HG03060 (cell line): ENCODE data around the gene FCGR3B.
"Not testable (repeated sequence)": the region's sequence is repeated elsewhere in the genome, so short reads cannot be mapped to it uniquely, and the experiment has no call there.

Source experiments
- ATAC-seq: cut with Tn5 transposase; IDR thresholded peaks from one replicate; pipeline ENCODE4 v1.9.1; 2021; ENCODE audit warnings: low read depth, moderate number of reproducible peaks; ENCODE audit not compliant: unreplicated experiment

The FCGR3B gene

GRCh38 chr1:161631076-161631475 is at the start of gene FCGR3B:
Gene FCGR3B, minus strand, starts transcription at chr1:161631176. Its CDS starts 82 bp downstream, at chr1:161631094.
- ATAC-seq, result no peak

DNA sequence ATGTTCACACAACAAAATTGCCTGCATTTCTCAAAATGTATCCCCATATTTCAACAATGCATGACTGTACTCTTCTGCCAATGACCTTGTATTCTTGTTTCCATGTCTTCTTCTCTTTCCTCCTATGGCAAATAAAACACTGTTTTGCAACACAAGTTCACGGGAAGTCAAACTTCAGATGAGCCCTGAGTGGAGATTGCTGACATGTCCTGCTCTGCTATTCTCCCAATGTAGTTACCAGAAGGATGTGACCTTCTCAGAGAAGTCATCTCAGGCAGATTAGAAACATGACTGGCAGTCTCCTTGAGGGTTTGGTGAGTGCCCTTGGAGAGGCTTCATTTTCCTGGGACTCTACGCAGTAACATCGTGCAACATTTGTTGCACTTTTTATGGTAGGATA is 47.5 kb upstream of the FCGR3B start:
- no peak for ATAC-seq

DNA sequence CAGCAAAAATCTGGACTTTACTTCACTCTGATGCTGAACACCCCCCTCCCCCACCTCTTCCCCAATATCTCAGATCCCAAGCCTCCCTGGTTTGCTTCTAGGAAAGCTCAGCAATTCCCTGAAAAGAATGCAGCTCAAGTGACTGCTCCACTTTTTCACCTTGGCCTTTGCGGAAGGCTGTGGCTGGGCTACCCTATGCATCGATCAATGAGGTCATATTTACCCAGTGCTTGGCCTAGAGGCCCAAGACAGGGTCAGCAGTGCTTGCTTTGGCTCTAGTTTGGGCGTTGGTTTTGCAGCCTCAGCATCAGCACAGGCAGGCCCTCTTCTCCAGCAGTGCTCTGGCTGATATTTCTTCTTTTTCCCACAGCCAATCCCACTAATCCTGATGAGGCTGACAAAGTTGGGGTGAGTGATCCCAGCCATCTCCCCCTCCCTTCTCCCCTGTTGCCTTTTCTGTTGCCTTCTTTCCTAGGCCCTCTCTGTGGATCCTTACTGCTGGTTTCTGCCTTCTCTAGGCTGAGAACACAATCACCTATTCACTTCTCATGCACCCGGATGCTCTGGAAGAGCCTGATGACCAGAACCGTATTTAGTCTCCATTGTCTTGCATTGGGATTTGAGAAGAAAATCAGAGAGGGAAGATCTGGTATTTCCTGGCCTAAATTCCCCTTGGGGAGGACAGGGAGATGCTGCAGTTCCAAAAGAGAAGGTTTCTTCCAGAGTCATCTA is 46.1 kb upstream of the FCGR3B start:
- no peak for ATAC-seq

DNA sequence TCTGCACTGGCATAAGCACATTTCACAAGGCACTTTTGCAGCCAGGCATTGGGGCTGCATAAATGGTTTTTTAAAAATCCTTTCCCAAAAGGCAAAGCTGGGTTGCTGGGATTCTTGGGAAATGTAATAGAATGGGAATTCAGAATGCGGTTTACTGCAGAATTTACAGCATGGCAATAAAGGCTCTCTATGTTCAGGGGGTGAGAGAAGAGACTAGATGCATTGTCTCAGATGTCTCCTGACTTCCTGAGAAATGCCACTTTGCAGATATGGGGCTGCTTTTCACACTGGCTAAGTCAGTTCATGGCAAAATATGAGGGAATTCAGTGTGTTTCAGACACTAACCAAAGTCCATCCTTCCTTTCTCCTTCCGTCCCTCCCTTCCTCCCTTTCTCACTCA is 45.5 kb upstream of the FCGR3B start:
- no peak for ATAC-seq

- not testable (repeated sequence) for ATAC-seq
Observed at GRCh38 chr1:161674908-161675307, 43.9 kb upstream of the FCGR3B start.

DNA sequence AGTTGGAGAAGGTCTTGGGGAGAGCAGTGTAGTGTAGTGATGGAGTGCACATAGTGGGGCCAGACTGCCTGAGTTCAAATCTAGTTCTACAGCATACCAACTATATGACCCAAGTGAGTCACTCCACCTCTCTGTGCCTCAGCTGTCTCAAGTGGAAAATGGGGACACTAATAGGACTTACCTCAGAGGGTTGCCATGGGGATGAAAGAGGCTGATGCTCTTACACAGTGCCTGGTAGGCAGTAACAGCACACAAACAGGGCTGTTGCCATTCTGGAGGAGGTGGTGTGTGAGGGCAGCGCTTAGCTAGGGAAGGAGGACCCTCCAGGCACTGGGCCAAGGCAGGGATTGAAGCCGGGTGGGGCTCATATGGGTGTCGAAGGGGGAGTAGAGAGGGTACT is 43.5 kb upstream of the FCGR3B start:
- ATAC-seq, result not testable (repeated sequence)

DNA sequence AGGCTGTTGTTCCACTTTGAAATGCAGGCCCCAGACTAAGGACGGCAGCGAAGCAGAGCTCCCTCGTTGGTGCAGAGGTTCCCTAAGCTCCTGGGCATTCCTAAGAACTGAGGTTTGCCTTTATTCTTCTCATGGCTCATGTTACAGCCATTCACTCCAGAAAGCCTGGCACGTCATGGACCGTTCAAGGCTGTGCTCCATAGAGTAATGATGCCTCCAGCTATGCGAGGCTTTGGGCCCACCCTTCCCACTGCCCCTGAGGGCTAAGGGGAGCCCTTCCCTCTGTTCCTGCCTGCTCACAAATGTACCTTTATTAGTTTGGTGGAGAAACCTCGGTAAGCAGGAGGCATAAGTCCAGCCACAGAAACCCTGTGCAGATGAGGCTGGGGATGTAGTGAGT is 42.5 kb upstream of the FCGR3B start:
- not testable (repeated sequence) for ATAC-seq

DNA sequence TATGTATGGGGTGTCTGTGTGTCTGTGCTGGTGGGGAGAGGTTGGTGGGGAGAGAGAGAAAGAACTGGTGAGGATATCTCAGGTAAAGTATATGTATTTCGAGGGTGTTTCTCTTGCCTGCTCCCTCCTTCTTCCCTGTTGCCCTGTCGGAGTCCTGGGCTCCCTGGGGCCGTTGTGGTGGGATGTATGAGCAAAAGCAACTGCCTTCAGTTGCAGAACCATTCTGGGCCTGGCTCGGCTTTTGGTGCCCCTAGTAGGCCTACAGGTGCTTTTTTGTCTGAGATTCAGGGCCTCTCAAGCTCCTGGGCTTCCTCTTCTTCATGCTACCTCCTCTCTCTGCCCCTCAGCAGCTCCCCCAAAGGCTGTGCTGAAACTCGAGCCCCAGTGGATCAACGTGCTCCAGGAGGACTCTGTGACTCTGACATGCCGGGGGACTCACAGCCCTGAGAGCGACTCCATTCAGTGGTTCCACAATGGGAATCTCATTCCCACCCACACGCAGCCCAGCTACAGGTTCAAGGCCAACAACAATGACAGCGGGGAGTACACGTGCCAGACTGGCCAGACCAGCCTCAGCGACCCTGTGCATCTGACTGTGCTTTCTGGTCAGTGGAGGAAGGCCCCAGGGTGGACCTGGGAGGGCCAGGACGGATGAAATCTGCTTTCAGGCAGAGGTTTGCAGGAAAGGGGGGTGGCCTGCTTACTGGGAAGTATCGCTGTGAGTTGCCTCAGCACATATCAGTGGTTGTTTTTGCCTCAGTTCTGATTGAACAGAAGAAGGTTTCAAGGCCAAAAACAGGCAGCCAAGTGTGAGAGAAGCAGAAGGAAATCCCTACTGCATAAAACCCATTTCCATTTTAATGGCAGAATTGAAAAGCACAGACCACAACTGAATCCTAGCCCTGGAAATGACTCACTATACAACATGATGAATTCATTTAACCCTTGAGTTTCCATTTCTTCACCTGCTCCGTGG is 40.4 kb upstream of the FCGR3B start:
- ATAC-seq, result not testable (repeated sequence)

GRCh38 chr1:161664689-161665088 is 33.7 kb upstream of the FCGR3B start:
- ATAC-seq, result not testable (repeated sequence)

DNA sequence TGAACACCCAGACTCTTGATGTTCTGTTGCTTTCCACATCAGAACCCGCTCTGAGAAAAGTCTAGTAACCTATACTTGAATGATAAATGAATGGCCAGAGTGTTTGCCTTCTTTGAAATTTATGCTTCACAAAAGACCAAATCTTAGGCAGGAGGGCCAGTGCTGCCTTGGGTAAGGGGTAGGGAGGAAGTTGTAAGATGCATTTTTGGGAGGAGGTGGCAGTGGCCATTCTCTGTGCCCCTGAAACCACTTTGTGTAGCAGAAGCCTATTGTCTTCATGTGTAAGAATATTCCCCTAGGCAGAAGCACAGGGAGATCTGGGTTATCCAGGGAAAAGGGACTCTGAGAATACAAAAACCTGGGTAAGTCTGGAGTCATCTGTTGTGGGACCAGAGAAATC is 32.6 kb upstream of the FCGR3B start:
- not testable (repeated sequence) for ATAC-seq

DNA sequence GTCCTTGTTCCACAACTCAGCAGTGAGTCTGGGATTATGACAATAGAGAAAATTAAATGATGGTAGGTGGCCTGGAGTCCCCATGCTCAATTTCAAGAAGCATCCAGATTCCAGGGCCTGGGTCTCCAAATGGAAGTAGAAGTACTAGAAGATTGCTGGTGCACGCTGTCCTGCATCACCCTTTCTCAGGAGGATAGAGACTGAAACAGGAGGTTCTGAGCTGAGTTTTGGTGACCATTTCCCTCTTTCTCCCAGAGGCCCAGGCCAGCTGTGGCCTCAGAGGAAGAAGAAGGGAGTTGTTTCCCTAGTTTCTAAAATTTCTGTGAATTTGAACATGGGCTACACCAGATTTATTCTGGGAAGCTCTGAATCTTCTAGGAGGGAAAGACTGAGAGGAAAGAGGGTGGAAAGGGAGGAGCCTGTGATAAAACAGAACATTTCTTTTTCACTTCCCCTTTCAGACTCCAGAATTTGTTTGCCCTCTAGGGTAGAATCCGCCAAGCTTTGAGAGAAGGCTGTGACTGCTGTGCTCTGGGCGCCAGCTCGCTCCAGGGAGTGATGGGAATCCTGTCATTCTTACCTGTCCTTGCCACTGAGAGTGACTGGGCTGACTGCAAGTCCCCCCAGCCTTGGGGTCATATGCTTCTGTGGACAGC is 31.8 kb upstream of the FCGR3B start, which contains the start of gene FCGR2B:
Gene FCGR2B (plus strand): TSS at position 460 of the 656 bp plus-strand sequence. CDS start 99 bp downstream, at position 559.
- ATAC-seq, result not testable (repeated sequence)

GRCh38 chr1:161661660-161662311 is 30.8 kb upstream of the FCGR3B start:
- not testable (repeated sequence) for ATAC-seq

- not testable (repeated sequence) for ATAC-seq
Observed at GRCh38 chr1:161658524-161658923, 27.5 kb upstream of the FCGR3B start.

DNA sequence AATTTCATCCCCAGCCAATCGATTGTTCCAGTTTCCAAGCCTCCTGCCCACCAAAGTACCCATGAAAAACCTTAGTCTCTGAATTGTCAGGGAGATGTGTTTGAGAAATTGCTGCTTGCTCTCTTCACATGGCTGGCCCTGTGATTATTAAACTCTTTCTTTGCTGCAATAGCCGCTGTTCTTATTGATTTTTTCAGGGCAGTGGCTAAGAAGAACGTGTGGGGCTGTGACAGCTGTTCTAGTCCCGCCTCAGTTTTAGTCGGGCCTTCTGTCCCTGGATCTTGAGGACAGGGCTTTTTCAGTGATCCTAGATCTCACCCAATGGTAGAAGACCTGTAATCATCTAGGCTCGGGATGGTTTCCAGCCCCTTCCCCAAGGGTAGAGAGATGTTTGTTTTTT is 23.0 kb upstream of the FCGR3B start:
- ATAC-seq, result not testable (repeated sequence)

GRCh38 chr1:161653541-161653940 is 22.6 kb upstream of the FCGR3B start:
- not testable (repeated sequence) for ATAC-seq

- ATAC-seq, result not testable (repeated sequence)
Observed at GRCh38 chr1:161647507-161648360, 16.8 kb upstream of the FCGR3B start.

DNA sequence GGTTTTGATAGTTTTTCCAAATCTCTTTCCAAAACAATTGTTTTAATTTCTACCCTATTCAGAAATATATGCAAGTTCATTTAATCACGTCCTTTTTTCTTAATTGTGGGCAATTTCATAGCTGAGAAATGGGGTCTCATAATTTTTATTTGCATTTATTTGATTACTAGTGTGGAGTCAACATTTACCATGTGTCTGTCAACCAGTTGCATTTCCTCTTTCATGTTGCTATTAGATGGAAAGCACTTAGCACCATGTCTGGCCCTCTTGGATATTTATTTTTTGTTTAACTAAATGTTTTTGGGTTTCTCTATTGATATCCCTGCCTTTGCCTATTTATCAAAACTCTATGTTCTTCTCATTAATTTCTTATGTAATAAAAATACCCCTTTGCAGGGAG is 13.9 kb upstream of the FCGR3B start:
- not testable (repeated sequence) for ATAC-seq

DNA sequence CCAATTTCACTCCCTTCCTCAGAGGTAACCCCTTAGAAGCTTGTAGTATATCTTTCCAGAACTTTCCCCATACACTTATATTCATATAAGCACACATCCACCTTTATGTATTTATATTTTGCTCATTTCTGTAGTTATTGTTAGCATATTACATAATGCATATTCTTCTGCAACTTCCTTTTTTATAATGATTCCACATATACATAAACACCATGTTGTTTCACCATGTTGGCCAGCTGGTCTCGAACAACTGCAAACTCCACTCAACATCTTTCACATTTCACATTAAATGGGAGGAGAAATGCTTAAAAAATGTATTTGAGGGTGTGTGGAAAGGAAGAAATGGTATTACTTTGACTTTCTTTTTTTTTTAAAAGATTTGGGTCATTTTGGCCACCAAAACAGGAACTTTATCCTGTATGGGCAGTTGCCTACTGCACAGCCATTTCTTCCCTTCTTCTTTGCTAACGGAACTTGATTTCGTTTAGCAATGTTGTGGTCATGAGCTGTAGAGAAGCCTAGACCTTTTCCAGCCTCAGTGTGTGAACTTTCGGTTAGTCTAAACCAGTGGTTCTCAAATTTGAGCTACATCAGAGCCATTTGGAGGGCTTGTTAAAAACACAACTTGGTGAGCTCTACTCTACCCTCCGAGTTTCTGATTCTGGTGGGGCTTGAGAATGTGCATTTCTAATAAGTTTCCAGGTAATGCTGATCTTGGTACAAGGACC is 12.7 kb upstream of the FCGR3B start:
- not testable (repeated sequence) for ATAC-seq

DNA sequence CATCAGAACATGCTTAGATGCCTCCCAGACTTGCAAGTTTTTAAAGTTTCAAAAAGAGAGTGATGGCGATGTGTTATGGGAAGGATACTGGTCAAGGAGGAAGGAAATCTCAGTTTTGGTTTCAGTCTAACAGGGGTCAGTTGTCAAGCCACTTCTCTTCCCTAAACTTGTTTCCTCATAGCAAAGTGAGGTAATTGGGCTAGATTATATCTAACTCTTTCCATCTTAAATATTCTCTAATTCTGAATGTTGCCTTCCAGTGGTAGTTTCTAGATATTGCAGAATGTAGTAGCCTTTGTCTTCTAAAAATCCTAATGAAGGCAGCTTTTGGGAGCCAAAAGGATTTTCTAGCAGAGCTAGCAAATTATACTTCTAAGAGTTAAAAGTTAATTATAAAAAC is 11.7 kb upstream of the FCGR3B start:
- ATAC-seq, result not testable (repeated sequence)
